HepG2 (cell line): Measurements from ENCODE around the gene GPR31. TPM values are rescaled to one million over a fixed set of nuclear protein-coding genes. Genes with fewer than 3 reads are reported as not detected.

ENCODE experiments used
- CBFB ChIP-seq: sonication (generic); formaldehyde crosslinking; IDR thresholded peaks from 2 replicates; pipeline ENCODE4 v1.4.0; 2020; ENCODE audit warnings: missing genetic modification reagents
- CTCF ChIP-seq: sonication (generic); formaldehyde crosslinking; IDR thresholded peaks from 2 replicates; pipeline ENCODE4 v1.5.0; 2020; ENCODE audit warnings: mild to moderate bottlenecking, missing genetic modification reagents, moderate library complexity
- HDAC2 ChIP-seq: sonication (generic); formaldehyde crosslinking; IDR thresholded peaks from 2 replicates; pipeline ENCODE4 v1.4.0; 2020; ENCODE audit warnings: missing genetic modification reagents
- HNF4G ChIP-seq, 2 experiments: sonication (generic) in 1 of 2; formaldehyde crosslinking in 1 of 2; IDR thresholded peaks; 2 replicates each; pipeline versions ENCODE4 v1.4.0 to v1.6.1; 2011 to 2020; ENCODE audit warnings: borderline replicate concordance in 2 of 2, low read depth in 2 of 2, mild to moderate bottlenecking in 2 of 2, low read length in 1 of 2, missing genetic modification reagents in 1 of 2, moderate library complexity in 1 of 2
- HNRNPH1 ChIP-seq: fragments of 200-400 bp; formaldehyde crosslinking; optimal IDR thresholded peaks from 2 replicates; pipeline ENCODE3; 2017; ENCODE audit warnings: mild to moderate bottlenecking, low read depth, low read length
- IKZF4 ChIP-seq: sonication (generic); formaldehyde crosslinking; IDR thresholded peaks from 2 replicates; pipeline ENCODE4 v1.5.1; 2020; ENCODE audit warnings: borderline replicate concordance, mild to moderate bottlenecking, low read depth, missing genetic modification reagents; ENCODE audit errors: not compliant biosample characterization
- MTERF4 ChIP-seq: sonication (generic); formaldehyde crosslinking; IDR thresholded peaks from 2 replicates; pipeline ENCODE4 v1.8.0; 2023; ENCODE audit warnings: mild to moderate bottlenecking, missing genetic modification reagents
- NR1H2 ChIP-seq: sonication (generic); formaldehyde crosslinking; IDR thresholded peaks from 2 replicates; pipeline ENCODE4 v1.8.1; 2022; ENCODE audit warnings: low read depth, missing genetic modification reagents, borderline replicate concordance
- NR2F2 ChIP-seq: IDR thresholded peaks from 2 replicates; pipeline ENCODE4 v1.6.1; 2012; ENCODE audit warnings: low read depth, inconsistent platforms, borderline replicate concordance
- POGZ ChIP-seq: sonication (generic); formaldehyde crosslinking; IDR thresholded peaks from 2 replicates; pipeline ENCODE4 v1.4.0; 2020; ENCODE audit warnings: mild to moderate bottlenecking, missing genetic modification reagents
- RAD21 ChIP-seq: fragments of 450-650 bp; formaldehyde crosslinking; IDR thresholded peaks from 2 replicates; pipeline ENCODE4 v1.5.0; 2020; ENCODE audit warnings: mild to moderate bottlenecking
- RFXANK ChIP-seq: IDR thresholded peaks from 2 replicates; pipeline ENCODE4 v1.6.1; 2016
- STAT6 ChIP-seq: sonication (generic); formaldehyde crosslinking; IDR thresholded peaks from 2 replicates; pipeline ENCODE4 v1.4.0; 2020; ENCODE audit warnings: missing genetic modification reagents, mild to moderate bottlenecking, borderline replicate concordance
- TRIM24 ChIP-seq: sonication (generic); formaldehyde crosslinking; IDR thresholded peaks from 2 replicates; pipeline ENCODE4 v1.8.0; 2022; ENCODE audit warnings: mild to moderate bottlenecking, missing genetic modification reagents
- ZBTB14 ChIP-seq: sonication (generic); formaldehyde crosslinking; IDR thresholded peaks from 2 replicates; pipeline ENCODE4 v1.4.0; 2020; ENCODE audit warnings: missing genetic modification reagents
- ZBTB25 ChIP-seq: IDR thresholded peaks from 2 replicates; pipeline ENCODE4 v1.6.1; 2018; ENCODE audit warnings: missing genetic modification reagents
- ZBTB26 ChIP-seq: IDR thresholded peaks from 2 replicates; pipeline ENCODE4 v1.6.1; 2016; ENCODE audit warnings: missing compliant biosample characterization, missing genetic modification reagents, borderline replicate concordance
- ZNF740 ChIP-seq: sonication (generic); formaldehyde crosslinking; IDR thresholded peaks from 2 replicates; pipeline ENCODE4 v1.4.0; 2020; ENCODE audit warnings: missing genetic modification reagents
- polyA plus RNA-seq, 8 experiments: library from polyadenylated mRNA; depleted of rRNA in 3 of 8; stranded (reverse) in 7 of 8; unstranded in 1 of 8; fragments of >200 nt; fragmentation: Illumina TruSeq in 4 of 8; extraction: Trizol in 4 of 8; gene quantifications; 2 replicates each; pipeline versions ENCODE4 v1.2.1 to v1.2.3, GENCODE V29; 2011 to 2016; ENCODE audit warnings: low read depth in 4 of 8, missing spikeins in 1 of 8, mixed read lengths in 1 of 8; ENCODE audit not compliant: insufficient read depth in 1 of 8
- total RNA-seq, 5 experiments: library from RNA; depleted of rRNA; stranded (reverse); fragments of >200 nt; fragmentation: Illumina TruSeq; extraction: Trizol; gene quantifications; 2 replicates each; pipeline ENCODE4 v1.2.3, GENCODE V29; 2016; ENCODE audit warnings: low read depth in 1 of 5

GPR31 gene
- total and polyA plus RNA-seq, 2 of the 13 experiments (the other 11 are each of a cell fraction or from before 2014, with no cell fraction given) = not detected

GRCh38 chr6:167122827-167123657 lies 34.7 kb downstream of the GPR31 start, which contains the start of gene CCR6 (continued):
- TF ChIP-seq STAT6 = no peak
- peak; percentile 88 for TF ChIP-seq POGZ (CRISPR knock-in tag)
- no peak for TF ChIP-seq HNRNPH1
- TF ChIP-seq ZNF740 (CRISPR knock-in tag) = no peak
- peak; percentile 95 for TF ChIP-seq HNF4G (IDR thresholded peaks at IDR 0.05; ENCODE audit: borderline replicate concordance, low read depth, low read length)
- peak; percentile 63; the same call in 1 of the 2 replicates for TF ChIP-seq HNF4G (CRISPR knock-in tag; IDR thresholded peaks at IDR 0.05; ENCODE audit: borderline replicate concordance, low read depth)
- TF ChIP-seq ZBTB26 (CRISPR knock-in tag) = 0 out of 2 replicates have a peak, but pooled peaks have one; percentile 19
- 0 out of 2 replicates have a peak, but pooled peaks have one; percentile 49 for TF ChIP-seq CBFB (CRISPR knock-in tag)
- TF ChIP-seq IKZF4 (CRISPR knock-in tag) = no peak
- no peak for TF ChIP-seq MTERF4
- TF ChIP-seq RFXANK (CRISPR knock-in tag) = 0 out of 2 replicates have a peak, but pooled peaks have one; percentile 0
- TF ChIP-seq RAD21 (CRISPR knock-in tag) = no peak
- peak; percentile 53 for TF ChIP-seq ZBTB25 (CRISPR knock-in tag)
- no peak for TF ChIP-seq ZBTB14 (CRISPR knock-in tag)
- TF ChIP-seq NR2F2 = peak; percentile 47; the same call in 1 of the 2 replicates
- TF ChIP-seq TRIM24 (CRISPR knock-in tag) = peak; percentile 47; the same call in 1 of the 2 replicates
- TF ChIP-seq NR1H2 (CRISPR knock-in tag) = no peak
- peak; percentile 91 for TF ChIP-seq HDAC2
- TF ChIP-seq CTCF = peak; percentile 7; the same call in 1 of the 2 replicates
